OCI-LY3 (cell line): Measurements from ENCODE around the gene RBM12.

ENCODE experiments used
- CTCF ChIP-seq: fragments of 200-600, 300-600 bp; sonication (generic); IDR thresholded peaks from 2 replicates; pipeline ENCODE4 v1.5.1; 2014; ENCODE audit warnings: antibody characterized with exemption, low read length, low read depth
- EZH2phosphoT487 ChIP-seq: fragments of 200-600 bp; shearing (Covaris generic); IDR thresholded peaks from 2 replicates; pipeline ENCODE4 v1.6.1; 2018; ENCODE audit warnings: antibody characterized with exemption, mixed run types, low read depth

GRCh38 chr20:35610833-35611427 is 53.8 kb downstream of the RBM12 start:
- TF ChIP-seq CTCF (no peak), EZH2phosphoT487 (no peak)
